HG03025 (cell line): Measurements from ENCODE around the gene CD109.

ENCODE experiments used
- ATAC-seq: cut with Tn5 transposase; IDR thresholded peaks from one replicate; pipeline ENCODE4 v1.9.1; 2021; ENCODE audit warnings: mild to moderate bottlenecking, moderate library complexity; ENCODE audit not compliant: unreplicated experiment, low FRiP score

Gene CD109

GRCh38 chr6:73724389-73724788, 28.4 kb downstream of the CD109 start:
- no peak for ATAC-seq

- ATAC-seq, result peak; percentile 52
Observed at GRCh38 chr6:73725192-73725591, 29.2 kb downstream of the CD109 start.

DNA sequence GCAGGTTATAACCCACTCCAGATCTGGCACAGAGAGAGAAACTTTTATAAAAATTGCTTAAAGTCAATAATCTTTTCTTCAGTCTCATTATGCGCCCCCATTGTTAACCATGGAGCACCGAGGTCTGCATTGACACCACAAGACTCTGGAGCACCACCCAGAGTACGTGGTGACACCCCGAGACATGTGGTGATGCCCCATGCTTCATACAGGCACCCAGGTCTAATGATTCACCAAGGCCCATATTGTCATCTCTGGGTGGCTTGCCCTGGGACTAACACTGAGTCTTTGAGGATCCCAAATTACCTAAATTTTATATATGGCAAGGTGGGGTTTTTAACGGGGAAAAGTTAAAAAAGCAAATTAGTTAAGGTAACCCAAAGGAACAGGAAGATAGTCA, 31.1 kb downstream of the CD109 start:
- ATAC-seq, result no peak

DNA sequence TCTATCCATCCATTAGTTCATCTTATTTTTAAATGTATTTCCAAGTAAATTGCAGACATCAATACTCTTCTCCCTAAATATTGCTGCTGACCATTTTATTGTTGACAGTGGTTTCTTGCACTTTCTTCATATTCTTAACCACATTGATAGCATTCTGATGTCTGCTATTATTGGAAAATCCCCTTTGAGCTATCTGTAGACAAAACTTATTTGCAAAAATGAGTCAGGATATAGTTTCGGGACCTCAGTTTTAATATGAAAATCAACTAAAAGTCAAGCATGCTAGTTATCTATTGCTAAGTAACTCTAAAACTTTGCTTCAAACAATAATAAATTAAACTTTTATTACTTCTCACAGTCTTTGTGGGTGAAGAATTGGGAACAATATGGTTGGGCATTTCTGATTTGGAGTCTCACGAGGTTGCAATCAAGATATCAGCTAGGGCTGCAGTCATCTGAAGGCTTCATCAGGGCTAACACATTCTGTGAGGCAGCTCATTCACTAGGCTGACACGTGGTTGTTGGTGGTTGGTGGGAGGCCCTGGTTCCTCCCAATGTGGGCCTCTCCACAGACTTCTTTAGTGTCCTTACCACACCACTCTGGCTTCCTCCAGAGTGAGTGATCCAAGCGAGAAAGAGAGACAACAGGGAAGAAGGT, 32.7 kb downstream of the CD109 start:
- ATAC-seq, result no peak

DNA sequence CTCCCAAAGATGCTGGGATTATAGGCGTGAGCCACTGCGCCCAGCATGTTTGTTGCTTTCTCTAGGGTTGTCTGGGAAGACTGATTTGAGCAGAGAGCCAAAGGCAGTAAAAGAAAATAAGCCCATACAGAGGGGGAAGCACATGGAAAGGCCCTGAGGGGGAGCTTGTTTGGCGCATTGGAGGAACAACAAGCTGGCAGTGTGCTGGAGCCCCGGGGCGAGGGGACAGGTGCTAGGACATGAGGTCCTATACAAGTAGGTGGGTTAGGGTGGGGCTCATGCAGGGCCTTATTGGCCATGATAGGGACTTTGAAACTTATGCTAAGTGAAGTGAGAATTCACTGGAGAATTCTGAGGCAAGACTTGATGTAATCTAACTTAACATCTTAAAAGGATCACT, 35.3 kb downstream of the CD109 start:
- ATAC-seq, result no peak

DNA sequence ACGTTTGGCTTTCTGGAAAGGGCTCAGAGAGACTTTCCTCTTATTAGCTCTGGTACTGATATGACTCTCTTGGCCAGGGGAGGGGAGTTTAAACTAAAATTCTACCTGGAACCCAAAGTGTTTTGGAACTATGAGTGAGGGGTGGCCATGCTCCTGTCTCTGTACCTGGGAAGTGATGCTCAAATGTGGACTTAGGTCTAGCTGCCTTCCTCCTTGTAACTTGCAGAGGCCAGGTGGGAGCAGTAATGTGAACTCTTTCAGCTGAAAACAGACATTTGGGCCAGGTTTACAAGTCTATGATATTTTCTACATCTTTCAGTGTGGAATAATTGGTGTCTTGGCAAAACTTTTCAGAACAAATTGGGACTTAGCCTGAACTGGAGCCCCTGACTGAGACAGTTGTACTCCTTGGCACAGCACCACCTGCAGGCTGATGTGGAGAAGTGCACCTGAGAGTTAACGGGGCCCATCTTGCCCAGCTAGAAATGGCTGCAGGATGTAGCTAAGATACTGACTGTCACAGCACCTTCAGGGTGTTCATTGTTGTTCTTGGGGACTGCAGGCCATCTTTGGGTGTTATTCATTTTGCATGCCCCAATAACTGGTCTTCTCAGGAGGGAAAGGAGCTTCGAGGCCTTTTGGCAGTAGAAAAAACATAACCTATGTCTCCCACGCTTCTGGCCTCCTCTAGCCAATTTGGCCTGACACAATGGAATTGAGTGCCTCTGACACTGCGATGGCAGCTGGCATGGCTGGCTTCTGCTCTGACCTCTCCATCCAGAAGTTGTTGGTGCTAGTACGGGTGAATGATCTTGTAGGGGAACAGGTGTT, 37.1 kb downstream of the CD109 start:
- peak; percentile 95 for ATAC-seq

GRCh38 chr6:73733791-73734190, 37.8 kb downstream of the CD109 start:
- no peak for ATAC-seq

- no peak for ATAC-seq
Observed at GRCh38 chr6:73734832-73735453, 38.9 kb downstream of the CD109 start.

- no peak for ATAC-seq
Observed at GRCh38 chr6:73738367-73739028, 42.5 kb downstream of the CD109 start.

DNA sequence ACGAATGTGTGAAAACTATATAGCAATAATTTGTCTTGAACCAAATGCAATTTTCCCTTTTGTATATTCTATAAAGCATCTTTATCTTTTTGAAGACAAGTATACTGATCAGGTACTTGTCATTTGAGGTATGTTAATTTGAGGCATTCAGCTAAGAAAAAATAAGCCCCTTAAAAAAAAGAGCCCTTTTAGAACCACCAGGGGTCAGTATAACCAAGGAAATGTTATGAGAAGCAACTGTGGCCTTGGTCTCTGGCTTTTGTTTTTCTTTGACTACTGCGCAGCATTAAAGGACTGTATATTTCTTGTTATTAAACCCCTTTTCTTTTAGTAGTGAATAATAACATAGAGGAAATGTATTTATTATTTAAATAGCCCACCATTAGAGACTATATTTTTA, 43.1 kb downstream of the CD109 start:
- no peak for ATAC-seq

GRCh38 chr6:73742433-73742832, 46.4 kb downstream of the CD109 start:
- ATAC-seq, result no peak

GRCh38 chr6:73743081-73743480, 47.1 kb downstream of the CD109 start:
- ATAC-seq, result no peak

- ATAC-seq, result no peak
Observed at GRCh38 chr6:73743556-73743955, 47.6 kb downstream of the CD109 start.

GRCh38 chr6:73746787-73747186, 50.8 kb downstream of the CD109 start:
- ATAC-seq, result no peak

- ATAC-seq, result peak; percentile 100
Observed at GRCh38 chr6:73747289-73747688, 51.3 kb downstream of the CD109 start.

DNA sequence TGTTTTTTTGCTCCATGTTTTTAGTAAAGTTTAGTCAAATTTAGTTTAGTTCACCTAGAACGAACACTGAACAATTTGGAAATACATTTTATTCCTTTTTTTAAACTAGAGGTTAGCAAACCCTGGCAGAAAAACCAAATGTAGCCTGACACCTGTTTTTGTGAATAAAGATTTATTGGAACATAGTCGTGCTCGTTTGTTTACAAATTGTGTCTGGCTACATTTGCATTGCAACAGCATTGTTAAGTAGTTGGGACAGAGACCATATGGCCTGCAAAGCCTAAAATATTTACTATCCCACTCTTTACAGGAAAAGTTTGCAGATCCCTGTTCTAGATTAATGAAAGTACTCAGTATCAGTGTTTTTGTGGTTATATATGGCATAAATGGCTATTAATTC, 56.9 kb downstream of the CD109 start:
- ATAC-seq, result no peak

GRCh38 chr6:73766040-73766439, 70.0 kb downstream of the CD109 start:
- no peak for ATAC-seq

DNA sequence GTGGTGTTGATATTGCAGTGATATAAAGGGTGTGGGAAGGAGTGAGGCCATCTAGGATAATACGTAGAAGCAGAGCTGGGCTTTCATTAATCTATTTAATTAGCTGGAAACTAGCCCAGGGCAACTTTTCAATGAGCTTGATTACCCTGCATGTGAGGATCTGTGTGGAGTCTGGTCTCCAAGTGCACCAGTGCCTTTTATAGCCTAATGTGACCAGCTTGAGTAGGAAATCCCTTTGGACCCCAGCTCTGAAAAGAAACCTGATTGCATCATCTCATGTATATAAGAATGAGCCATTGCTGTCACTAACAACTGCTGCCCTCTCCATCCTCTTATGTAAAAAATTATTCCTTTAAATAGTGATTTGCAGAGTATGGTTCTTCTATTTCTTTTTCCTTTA, 72.6 kb downstream of the CD109 start:
- no peak for ATAC-seq

GRCh38 chr6:73769976-73770375, 74.0 kb downstream of the CD109 start:
- ATAC-seq, result no peak

DNA sequence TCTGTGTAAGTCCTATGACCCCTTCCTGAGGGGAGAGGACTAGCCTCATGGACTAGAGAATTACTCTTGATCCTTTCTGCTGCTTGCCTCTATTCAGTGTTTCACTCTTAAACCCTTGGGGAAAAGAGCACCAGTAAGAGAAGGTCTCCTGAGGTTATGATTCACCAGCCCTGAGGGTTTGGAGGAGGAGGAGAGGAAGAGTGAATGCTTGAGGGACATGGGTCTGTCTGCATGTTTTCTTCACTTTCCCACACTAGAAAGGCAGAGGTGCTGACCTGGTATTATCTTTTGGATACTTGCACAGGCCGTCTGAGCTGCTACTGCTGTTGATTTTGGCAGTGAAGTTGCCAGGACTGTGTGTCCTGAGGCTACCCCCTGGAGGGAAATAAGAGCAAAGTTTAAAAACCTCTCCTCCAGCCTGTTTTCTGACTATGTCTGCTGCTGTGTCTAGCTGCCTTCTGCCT, 78.3 kb downstream of the CD109 start:
- ATAC-seq, result no peak

DNA sequence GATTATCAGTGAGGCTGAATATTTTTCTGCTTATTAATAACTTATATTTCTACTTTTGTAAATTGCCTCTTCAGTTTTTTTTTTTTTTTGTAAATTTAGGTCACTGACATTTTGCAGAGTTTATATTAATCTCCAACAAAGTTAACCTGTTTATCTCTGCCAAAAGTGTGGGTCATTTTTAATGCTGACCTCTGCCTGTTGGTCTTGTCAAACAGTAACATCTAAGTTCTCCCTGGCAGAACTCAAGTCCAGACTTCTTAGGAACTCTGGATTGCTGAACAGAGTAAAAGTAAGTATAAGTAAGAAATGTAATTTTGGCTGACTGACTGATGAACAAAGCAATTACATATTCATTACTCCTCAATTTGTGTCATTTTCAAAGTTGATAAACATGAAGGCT, 83.9 kb downstream of the CD109 start:
- ATAC-seq, result no peak
